GM10248 (cell line): ENCODE results near the gene CHPF.

Source experiments
- CTCF ChIA-PET: fragments of 300-600 bp; sonication (Branson Sonifier 250); formaldehyde crosslinking; extraction: SDS; loops from one replicate; lab custom pipeline; 2021; ENCODE audit warnings: antibody characterized with exemption; lab: Yijun Ruan, JAX
- POLR2A ChIA-PET: fragments of 350-650 bp; sonication (Branson Sonifier 250); formaldehyde crosslinking; extraction: SDS; loops from one replicate; lab custom pipeline; 2020; ENCODE audit warnings: antibody characterized with exemption; lab: Yijun Ruan, JAX
- DNase-seq: peaks from one replicate; pipeline ENCODE4 v3.0.0; 2012; ENCODE audit errors: extremely low spot score
- TF ChIP-seq, protein P1 (sequence below): IDR thresholded peaks from 2 replicates; pipeline ENCODE4 v1.5.1; 2012; ENCODE audit warnings: mild to moderate bottlenecking, low read depth; ENCODE audit errors: extremely low read depth, missing control alignments, control extremely low read depth

CHPF gene

GRCh38 chr2:219561179-219562048 lies 17.8 kb upstream of the CHPF start:
- POLR2A ChIA-PET = no interaction called here
- no peak for DNase-seq
- TF ChIP-seq, protein P1, sequence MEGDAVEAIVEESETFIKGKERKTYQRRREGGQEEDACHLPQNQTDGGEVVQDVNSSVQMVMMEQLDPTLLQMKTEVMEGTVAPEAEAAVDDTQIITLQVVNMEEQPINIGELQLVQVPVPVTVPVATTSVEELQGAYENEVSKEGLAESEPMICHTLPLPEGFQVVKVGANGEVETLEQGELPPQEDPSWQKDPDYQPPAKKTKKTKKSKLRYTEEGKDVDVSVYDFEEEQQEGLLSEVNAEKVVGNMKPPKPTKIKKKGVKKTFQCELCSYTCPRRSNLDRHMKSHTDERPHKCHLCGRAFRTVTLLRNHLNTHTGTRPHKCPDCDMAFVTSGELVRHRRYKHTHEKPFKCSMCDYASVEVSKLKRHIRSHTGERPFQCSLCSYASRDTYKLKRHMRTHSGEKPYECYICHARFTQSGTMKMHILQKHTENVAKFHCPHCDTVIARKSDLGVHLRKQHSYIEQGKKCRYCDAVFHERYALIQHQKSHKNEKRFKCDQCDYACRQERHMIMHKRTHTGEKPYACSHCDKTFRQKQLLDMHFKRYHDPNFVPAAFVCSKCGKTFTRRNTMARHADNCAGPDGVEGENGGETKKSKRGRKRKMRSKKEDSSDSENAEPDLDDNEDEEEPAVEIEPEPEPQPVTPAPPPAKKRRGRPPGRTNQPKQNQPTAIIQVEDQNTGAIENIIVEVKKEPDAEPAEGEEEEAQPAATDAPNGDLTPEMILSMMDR = no peak
- CTCF ChIA-PET = interaction anchor here (0.8 to 5.3 kb wide), 28 partner anchors 9 to 173 kb away, joined by 3 to 66 read pairs (median 6); partner anchors contain the start of genes CHPF, DNPEP, INHA and OBSL1

GRCh38 chr2:219560893-219561178 lies 17.2 kb upstream of the CHPF start:
- ChIA-PET CTCF (interaction anchor here (0.7 to 5.3 kb wide), 35 partner anchors 9 to 358 kb away, joined by 3 to 66 read pairs (median 6); partner anchors contain the start of genes CHPF, DNPEP, INHA and OBSL1), POLR2A (no interaction called here)
- no peak for DNase-seq
- TF ChIP-seq, protein P1 = no peak

GRCh38 chr2:219560037-219560892 lies 16.7 kb upstream of the CHPF start:
- CTCF ChIA-PET = interaction anchor here (0.6 to 5.3 kb wide), 41 partner anchors 9 to 357 kb away, joined by 3 to 66 read pairs (median 5); partner anchors contain the start of genes CHPF, DNPEP, INHA and OBSL1
- TF ChIP-seq, protein P1 = peak; percentile 61
- DNase-seq = peak; percentile 74
- POLR2A ChIA-PET = no interaction called here

GRCh38 chr2:219559156-219559915 lies 15.7 kb upstream of the CHPF start:
- TF ChIP-seq, protein P1 = no peak
- DNase-seq = no peak
- CTCF ChIA-PET = interaction anchor here (0.6 to 5.3 kb wide), 29 partner anchors 8 to 356 kb away, joined by 3 to 66 read pairs (median 6); partner anchors contain the start of genes CHPF, DNPEP, INHA and OBSL1
- POLR2A ChIA-PET = no interaction called here

DNA sequence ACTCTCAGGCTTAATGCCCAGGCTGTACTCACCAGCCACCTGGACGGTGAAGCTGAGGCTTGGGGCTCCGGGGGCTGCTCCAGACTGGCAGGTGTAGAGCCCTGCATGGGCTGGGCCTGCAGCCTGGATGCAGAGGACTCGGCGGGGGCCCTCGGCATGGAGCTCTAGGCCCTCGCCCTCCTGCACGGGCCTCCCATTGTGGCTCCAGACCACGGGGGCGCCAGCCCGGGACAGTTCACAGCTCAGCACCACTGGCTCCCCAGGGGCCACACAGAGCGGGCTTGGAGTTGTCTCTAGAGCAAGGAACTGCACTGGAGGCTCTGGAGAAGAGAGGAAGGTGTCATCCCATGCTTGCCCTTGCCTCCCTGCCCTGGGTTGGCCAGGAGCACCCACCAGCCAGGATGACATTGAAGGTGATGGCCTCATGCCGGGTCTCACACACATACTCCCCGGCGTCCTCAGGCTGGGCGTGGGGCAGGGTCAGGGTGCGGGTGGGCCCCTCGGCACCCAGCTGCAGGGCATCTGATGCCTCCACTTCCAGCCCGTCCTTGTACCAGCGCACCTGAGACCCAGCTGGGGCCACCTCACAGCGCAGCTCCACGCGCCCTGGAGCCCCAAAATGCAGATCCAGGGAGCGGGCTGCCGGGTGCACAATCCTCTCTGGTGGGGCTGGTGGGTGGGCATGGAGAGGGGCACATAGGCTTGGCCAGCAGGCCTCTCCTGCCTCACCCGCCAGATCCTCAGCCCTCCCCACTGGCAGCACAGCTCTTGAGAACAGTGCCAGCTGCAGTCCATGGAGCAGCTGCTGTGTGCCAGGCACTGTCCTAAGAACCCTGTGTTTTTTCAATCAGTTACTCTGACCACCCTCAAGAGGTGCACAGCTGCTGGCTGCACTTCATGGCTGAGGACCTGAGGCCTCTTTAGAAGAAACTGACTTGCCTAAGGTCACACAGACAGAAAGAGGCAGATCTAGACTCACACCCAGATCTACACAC lies 14.5 kb upstream of the CHPF start:
- DNase-seq = no peak
- CTCF ChIA-PET = interaction anchor here (1.2 to 7.9 kb wide), 6 partner anchors 10 to 101 kb away, joined by 3 to 63 read pairs (median 4); partner anchors contain the start of genes CHPF and TMEM198
- TF ChIP-seq, protein P1 = no peak
- POLR2A ChIA-PET = interaction anchor here (0.5 kb wide), 1 partner anchor 169 kb away, joined by 7 read pairs; no protein-coding TSS in a partner anchor
